HEK293T (cell line): ENCODE data around the gene SPATA13.

Experiments
- ARNT ChIP-seq: fragments of 450-650 bp; IDR thresholded peaks from 2 replicates; pipeline ENCODE4 v1.6.1; 2017; ENCODE audit warnings: mild to moderate bottlenecking
- BHLHE40 ChIP-seq: fragments of 450-650 bp; IDR thresholded peaks from 2 replicates; pipeline ENCODE4 v1.6.1; 2016; ENCODE audit warnings: mild to moderate bottlenecking, moderate library complexity, borderline replicate concordance
- CTBP1 ChIP-seq: fragments of 450-650 bp; IDR thresholded peaks from 2 replicates; pipeline ENCODE4 v1.6.1; 2016; ENCODE audit warnings: borderline replicate concordance
- ELF4 ChIP-seq: fragments of 450-650 bp; IDR thresholded peaks from 2 replicates; pipeline ENCODE4 v1.6.1; 2017; ENCODE audit warnings: antibody characterized with exemption
- FOXA1 ChIP-seq: fragments of 450-650 bp; IDR thresholded peaks from 2 replicates; pipeline ENCODE4 v1.6.1; 2016; ENCODE audit warnings: mild to moderate bottlenecking
- FOXK2 ChIP-seq: fragments of 450-650 bp; IDR thresholded peaks from 2 replicates; pipeline ENCODE4 v1.6.1; 2016; ENCODE audit warnings: mild to moderate bottlenecking
- FOXM1 ChIP-seq: fragments of 450-650 bp; IDR thresholded peaks from 2 replicates; pipeline ENCODE4 v1.6.1; 2017; ENCODE audit warnings: mild to moderate bottlenecking, borderline replicate concordance
- HDGF ChIP-seq: fragments of 450-650 bp; IDR thresholded peaks from 2 replicates; pipeline ENCODE4 v1.6.1; 2017; ENCODE audit warnings: antibody characterized with exemption, borderline replicate concordance
- LEF1 ChIP-seq: fragments of 450-650 bp; IDR thresholded peaks from 2 replicates; pipeline ENCODE4 v1.6.1; 2017; ENCODE audit warnings: mild to moderate bottlenecking, borderline replicate concordance
- SP1 ChIP-seq: fragments of 450-650 bp; IDR thresholded peaks from 2 replicates; pipeline ENCODE4 v1.6.1; 2017
- TARDBP ChIP-seq: fragments of 450-650 bp; IDR thresholded peaks from 2 replicates; pipeline ENCODE4 v1.6.1; 2016
- ZNF384 ChIP-seq: fragments of 450-650 bp; IDR thresholded peaks from 2 replicates; pipeline ENCODE4 v1.6.1; 2016
- TF ChIP-seq, protein P1 (sequence below): fragments of 450-650 bp; IDR thresholded peaks from 2 replicates; pipeline ENCODE4 v1.6.1; 2016

- no peak for TF ChIP-seq TARDBP
- no peak for TF ChIP-seq FOXA1
- no peak for TF ChIP-seq FOXM1
- TF ChIP-seq CTBP1 = no peak
- TF ChIP-seq SP1 = no peak
- TF ChIP-seq ARNT = no peak
- no peak for TF ChIP-seq FOXK2
- TF ChIP-seq ELF4 = no peak
- TF ChIP-seq, protein P1, sequence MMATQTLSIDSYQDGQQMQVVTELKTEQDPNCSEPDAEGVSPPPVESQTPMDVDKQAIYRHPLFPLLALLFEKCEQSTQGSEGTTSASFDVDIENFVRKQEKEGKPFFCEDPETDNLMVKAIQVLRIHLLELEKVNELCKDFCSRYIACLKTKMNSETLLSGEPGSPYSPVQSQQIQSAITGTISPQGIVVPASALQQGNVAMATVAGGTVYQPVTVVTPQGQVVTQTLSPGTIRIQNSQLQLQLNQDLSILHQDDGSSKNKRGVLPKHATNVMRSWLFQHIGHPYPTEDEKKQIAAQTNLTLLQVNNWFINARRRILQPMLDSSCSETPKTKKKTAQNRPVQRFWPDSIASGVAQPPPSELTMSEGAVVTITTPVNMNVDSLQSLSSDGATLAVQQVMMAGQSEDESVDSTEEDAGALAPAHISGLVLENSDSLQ = no peak
- no peak for TF ChIP-seq ZNF384
- TF ChIP-seq LEF1 = no peak
- TF ChIP-seq BHLHE40 = no peak
- no peak for TF ChIP-seq HDGF
Measured at GRCh38 chr13:24308488-24309020, 148.0 kb downstream of the SPATA13 start.
